GM12875 (cell line): ENCODE measurements around the gene TXNDC8.

ENCODE experiments used
- H3K4me3 ChIP-seq: one replicate; pipeline ENCODE4 v1.5.1; 2011; ENCODE audit warnings: low read depth, low read length, control low read depth
- TF ChIP-seq, protein P1 (sequence below): IDR thresholded peaks from 2 replicates; pipeline ENCODE4 v1.5.1; 2011; ENCODE audit warnings: low read depth, mild to moderate bottlenecking, control low read depth, inconsistent platforms, low read length, moderate library complexity, borderline replicate concordance; ENCODE audit not compliant: insufficient read depth

The TXNDC8 gene

DNA sequence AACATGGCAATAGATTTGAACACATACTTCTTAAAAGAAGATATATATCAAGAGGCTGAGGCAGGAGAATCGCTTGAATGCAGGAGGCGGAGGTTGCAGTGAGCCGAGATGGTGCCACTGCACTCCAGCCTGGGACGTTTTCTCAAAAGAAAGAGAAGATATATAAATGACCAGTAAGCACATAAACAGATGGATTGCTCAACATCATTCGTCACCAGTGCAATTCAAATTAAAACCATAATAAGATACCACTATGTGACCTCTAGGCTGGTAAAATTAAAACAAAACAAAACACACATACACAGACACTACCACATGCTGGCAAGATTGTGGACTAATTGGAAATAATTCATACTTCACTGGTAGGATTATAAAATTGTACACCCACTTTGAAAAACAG lies 76.0 kb downstream of the TXNDC8 start:
- TF ChIP-seq, protein P1, sequence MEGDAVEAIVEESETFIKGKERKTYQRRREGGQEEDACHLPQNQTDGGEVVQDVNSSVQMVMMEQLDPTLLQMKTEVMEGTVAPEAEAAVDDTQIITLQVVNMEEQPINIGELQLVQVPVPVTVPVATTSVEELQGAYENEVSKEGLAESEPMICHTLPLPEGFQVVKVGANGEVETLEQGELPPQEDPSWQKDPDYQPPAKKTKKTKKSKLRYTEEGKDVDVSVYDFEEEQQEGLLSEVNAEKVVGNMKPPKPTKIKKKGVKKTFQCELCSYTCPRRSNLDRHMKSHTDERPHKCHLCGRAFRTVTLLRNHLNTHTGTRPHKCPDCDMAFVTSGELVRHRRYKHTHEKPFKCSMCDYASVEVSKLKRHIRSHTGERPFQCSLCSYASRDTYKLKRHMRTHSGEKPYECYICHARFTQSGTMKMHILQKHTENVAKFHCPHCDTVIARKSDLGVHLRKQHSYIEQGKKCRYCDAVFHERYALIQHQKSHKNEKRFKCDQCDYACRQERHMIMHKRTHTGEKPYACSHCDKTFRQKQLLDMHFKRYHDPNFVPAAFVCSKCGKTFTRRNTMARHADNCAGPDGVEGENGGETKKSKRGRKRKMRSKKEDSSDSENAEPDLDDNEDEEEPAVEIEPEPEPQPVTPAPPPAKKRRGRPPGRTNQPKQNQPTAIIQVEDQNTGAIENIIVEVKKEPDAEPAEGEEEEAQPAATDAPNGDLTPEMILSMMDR, result no peak
- H3K4me3 ChIP-seq, result no peak overlapping the region

DNA sequence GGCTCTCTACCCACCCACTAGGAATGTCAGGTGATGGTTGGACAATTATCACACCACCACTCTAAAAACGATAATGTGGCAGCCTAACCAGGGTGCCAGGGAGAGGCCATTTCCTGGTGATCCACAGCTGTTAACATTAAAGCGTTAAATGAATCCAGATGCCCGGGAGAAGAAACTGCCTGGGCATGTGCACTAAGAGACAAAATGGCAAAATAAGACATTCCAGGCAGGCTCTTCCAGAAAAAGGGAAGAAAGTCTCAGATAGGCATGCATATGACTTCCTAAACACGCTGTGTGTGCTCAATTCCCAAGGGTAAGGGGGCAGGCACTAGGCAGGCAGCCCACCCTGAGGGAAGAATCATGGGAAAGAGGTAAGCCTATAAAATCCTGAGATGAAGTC lies 76.8 kb downstream of the TXNDC8 start:
- TF ChIP-seq, protein P1, result no peak
- no peak overlapping the region for H3K4me3 ChIP-seq

DNA sequence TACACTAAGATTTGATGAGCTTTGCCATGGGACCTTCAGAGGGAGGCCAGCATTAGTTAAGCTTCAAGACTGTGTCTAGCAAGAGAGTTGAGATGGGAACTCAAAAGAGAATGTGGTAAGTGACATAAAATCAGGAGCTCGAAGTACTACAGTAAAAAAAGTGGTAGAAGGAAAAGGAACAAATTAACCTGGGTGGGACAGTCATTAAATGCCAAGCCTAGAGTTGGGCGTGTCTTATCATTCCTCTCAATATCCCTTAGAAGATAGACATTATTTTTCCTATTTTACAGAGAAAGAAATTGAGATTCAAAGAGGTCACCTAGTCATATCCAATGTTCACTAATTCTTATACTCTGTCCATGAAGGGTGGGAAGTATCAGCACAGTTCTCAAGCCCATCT lies 78.1 kb downstream of the TXNDC8 start:
- TF ChIP-seq, protein P1, result no peak
- H3K4me3 ChIP-seq, result no peak overlapping the region

DNA sequence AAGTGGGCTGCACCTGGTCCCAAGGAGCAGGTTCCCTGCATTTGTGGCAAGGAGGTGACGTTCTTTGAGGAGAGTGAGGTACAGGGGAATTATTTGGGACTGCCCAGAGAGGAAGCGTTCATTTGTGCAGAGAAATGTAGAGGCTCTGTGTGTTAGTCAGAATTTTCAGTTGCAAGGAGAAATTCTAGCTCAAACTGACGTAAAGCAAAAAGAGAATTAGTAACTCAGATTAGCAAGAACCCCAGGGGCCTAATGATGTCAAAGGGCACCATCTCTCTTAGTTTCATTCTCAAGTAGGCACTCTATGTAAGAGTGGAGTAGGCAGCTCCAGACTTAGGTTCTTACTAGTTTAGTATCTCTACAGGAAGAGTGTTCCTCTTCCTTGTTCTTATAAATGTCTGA lies 79.0 kb downstream of the TXNDC8 start:
- TF ChIP-seq, protein P1, result no peak
- no peak overlapping the region for H3K4me3 ChIP-seq

- no peak overlapping the region for H3K4me3 ChIP-seq
- TF ChIP-seq, protein P1, result no peak
Observed at GRCh38 chr9:110257956-110258355, 79.7 kb downstream of the TXNDC8 start.

- peak overlapping the region; percentile 90 for H3K4me3 ChIP-seq
- TF ChIP-seq, protein P1, result no peak
Observed at GRCh38 chr9:110257097-110257841, 80.4 kb downstream of the TXNDC8 start.

DNA sequence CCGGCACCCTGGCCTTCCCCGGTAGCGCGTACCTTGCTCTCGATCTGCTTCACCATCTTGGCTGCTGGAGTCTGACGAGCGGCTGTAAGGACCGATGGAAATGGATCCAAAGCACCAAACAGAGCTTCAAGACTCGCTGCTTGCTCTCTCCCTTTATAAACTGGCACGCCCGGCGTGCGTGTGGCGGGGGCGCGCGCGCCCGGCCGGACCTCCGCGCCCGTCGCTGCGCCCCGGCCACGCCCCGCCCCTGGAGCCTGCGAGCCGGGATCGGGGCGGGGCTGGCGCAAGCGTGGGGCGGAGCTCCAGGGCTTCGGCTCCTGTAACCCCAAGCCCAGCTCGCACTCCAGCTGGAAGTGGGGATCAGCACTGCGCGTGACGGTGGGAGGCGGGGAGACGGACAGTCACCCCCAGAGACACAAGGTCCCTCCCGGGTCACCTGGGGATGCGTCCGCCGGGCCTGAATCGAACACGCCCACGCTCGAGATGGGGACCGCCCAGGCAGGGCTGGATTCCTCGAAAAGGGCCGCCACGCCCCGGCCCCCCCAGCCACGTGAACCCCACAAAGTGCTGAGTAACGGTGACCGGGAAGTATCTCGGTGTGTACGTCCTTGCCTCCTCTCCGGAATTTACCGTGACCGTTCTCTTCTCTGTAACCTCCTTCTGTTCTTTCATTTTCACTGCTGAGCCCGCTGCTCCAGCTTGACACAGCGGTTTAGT lies 81.1 kb downstream of the TXNDC8 start, which contains the start of gene TXN:
TSS of gene TXN (minus strand) at position 128 of the 717 bp plus-strand sequence. CDS start at position 56, 72 bp downstream.
- peak within 1 kb of the TSS; percentile 90 for H3K4me3 ChIP-seq
- TF ChIP-seq, protein P1, result no peak
